NCI-H748 (cell line): Measurements from ENCODE around the gene PTPRD.

ENCODE experiments used
- DNase-seq: peaks from one replicate; lab custom pipeline; 2025; ENCODE audit not compliant: unreplicated experiment; lab: John Stamatoyannopoulos, UW

PTPRD gene

GRCh38 chr9:10204276-10204675 lies 408.5 kb downstream of the PTPRD start:
- no peak for DNase-seq

- peak; percentile 85 for DNase-seq
Observed at GRCh38 chr9:10173561-10173960, 439.2 kb downstream of the PTPRD start.

GRCh38 chr9:10172476-10172875 lies 440.3 kb downstream of the PTPRD start:
- DNase-seq, result no peak

- DNase-seq, result peak; percentile 95
Observed at GRCh38 chr9:10168241-10168640, 444.6 kb downstream of the PTPRD start.

GRCh38 chr9:10148796-10149195 lies 464.0 kb downstream of the PTPRD start:
- DNase-seq, result no peak

- no peak for DNase-seq
Observed at GRCh38 chr9:10146517-10147331, 466.1 kb downstream of the PTPRD start.

- no peak for DNase-seq
Observed at GRCh38 chr9:10144355-10144754, 468.4 kb downstream of the PTPRD start.

- no peak for DNase-seq
Observed at GRCh38 chr9:10135553-10135952, 477.2 kb downstream of the PTPRD start.

- DNase-seq, result no peak
Observed at GRCh38 chr9:10134266-10134665, 478.5 kb downstream of the PTPRD start.

GRCh38 chr9:10130061-10130675 lies 482.6 kb downstream of the PTPRD start:
- no peak for DNase-seq

- no peak for DNase-seq
Observed at GRCh38 chr9:10127867-10128266, 484.9 kb downstream of the PTPRD start.

- DNase-seq, result no peak
Observed at GRCh38 chr9:10112798-10113197, 500.0 kb downstream of the PTPRD start.

- no peak for DNase-seq
Observed at GRCh38 chr9:10112070-10112469, 500.7 kb downstream of the PTPRD start.

- DNase-seq, result no peak
Observed at GRCh38 chr9:10108815-10109214, 504.0 kb downstream of the PTPRD start.

GRCh38 chr9:10104774-10105173 lies 508.0 kb downstream of the PTPRD start:
- DNase-seq, result no peak

GRCh38 chr9:10095208-10095607 lies 517.6 kb downstream of the PTPRD start:
- DNase-seq, result no peak

GRCh38 chr9:10094563-10094962 lies 518.2 kb downstream of the PTPRD start:
- DNase-seq, result no peak

- no peak for DNase-seq
Observed at GRCh38 chr9:10080012-10080411, 532.8 kb downstream of the PTPRD start.

- DNase-seq, result no peak
Observed at GRCh38 chr9:10079284-10079964, 533.4 kb downstream of the PTPRD start.

GRCh38 chr9:10071579-10071978 lies 541.2 kb downstream of the PTPRD start:
- no peak for DNase-seq

GRCh38 chr9:10062629-10063395 lies 550.0 kb downstream of the PTPRD start:
- DNase-seq, result no peak
